ENCODE results near the gene PIK3R5.

DNA sequence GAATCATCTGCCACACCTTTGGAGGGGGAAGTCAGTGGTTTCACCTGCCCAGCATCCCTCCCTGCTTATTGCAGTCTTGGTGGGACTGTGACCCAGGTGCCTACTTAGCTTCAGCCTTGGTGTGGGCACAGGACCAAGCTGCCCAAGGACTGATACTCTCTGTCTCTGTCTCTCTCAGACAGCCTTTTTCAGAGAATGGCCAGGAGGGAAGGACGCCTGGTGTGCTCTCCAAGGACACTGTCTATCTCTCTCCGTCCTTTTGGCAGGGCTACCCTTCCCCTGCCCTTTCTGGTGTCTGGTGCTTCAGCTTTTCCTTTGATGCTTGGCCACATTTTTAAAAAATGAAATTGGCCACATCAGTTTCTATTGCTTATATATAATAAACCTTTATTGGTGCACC lies 117.6 kb downstream of the PIK3R5 start:
- TF ChIP-seq YY1 (IDR thresholded peaks at IDR 0.05; ENCODE audit: low read depth), result no peak
- TF ChIP-seq EP300 (IDR thresholded peaks at IDR 0.05; ENCODE audit: borderline replicate concordance), result no peak
- TF ChIP-seq MAX (IDR thresholded peaks at IDR 0.05), result no peak
- no peak for TF ChIP-seq CREB1 (IDR thresholded peaks at IDR 0.05; ENCODE audit: low read depth)
- no peak for TF ChIP-seq USF1 (IDR thresholded peaks at IDR 0.05)
- TF ChIP-seq RAD21 (IDR thresholded peaks at IDR 0.05; ENCODE audit: low read depth), result no peak
- TF ChIP-seq NFIC (IDR thresholded peaks at IDR 0.05), result no peak
- no peak for TF ChIP-seq TAF1 (IDR thresholded peaks at IDR 0.05; ENCODE audit: low read depth)
- no peak for TF ChIP-seq EGR1 (IDR thresholded peaks at IDR 0.05)
- TF ChIP-seq, protein P1, sequence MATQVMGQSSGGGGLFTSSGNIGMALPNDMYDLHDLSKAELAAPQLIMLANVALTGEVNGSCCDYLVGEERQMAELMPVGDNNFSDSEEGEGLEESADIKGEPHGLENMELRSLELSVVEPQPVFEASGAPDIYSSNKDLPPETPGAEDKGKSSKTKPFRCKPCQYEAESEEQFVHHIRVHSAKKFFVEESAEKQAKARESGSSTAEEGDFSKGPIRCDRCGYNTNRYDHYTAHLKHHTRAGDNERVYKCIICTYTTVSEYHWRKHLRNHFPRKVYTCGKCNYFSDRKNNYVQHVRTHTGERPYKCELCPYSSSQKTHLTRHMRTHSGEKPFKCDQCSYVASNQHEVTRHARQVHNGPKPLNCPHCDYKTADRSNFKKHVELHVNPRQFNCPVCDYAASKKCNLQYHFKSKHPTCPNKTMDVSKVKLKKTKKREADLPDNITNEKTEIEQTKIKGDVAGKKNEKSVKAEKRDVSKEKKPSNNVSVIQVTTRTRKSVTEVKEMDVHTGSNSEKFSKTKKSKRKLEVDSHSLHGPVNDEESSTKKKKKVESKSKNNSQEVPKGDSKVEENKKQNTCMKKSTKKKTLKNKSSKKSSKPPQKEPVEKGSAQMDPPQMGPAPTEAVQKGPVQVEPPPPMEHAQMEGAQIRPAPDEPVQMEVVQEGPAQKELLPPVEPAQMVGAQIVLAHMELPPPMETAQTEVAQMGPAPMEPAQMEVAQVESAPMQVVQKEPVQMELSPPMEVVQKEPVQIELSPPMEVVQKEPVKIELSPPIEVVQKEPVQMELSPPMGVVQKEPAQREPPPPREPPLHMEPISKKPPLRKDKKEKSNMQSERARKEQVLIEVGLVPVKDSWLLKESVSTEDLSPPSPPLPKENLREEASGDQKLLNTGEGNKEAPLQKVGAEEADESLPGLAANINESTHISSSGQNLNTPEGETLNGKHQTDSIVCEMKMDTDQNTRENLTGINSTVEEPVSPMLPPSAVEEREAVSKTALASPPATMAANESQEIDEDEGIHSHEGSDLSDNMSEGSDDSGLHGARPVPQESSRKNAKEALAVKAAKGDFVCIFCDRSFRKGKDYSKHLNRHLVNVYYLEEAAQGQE (IDR thresholded peaks at IDR 0.05; ENCODE audit: low read depth), result no peak
- TF ChIP-seq CEBPB (IDR thresholded peaks at IDR 0.05), result no peak
- no peak for TF ChIP-seq TCF12 (IDR thresholded peaks at IDR 0.05; ENCODE audit: low read depth)
- TF ChIP-seq FOXM1 (IDR thresholded peaks at IDR 0.05; ENCODE audit: borderline replicate concordance, low read depth), result no peak

Measured in Ishikawa (cell line).